Activated CD4-positive, alpha-beta T cell treated with anti-CD3 and anti-CD28 coated beads, Interleukin-2, amount 50 U/mL, for 16 hours (primary cell): ENCODE data around the gene CGNL1.

Experiments used
- DNase-seq: peaks from one replicate; pipeline ENCODE4 v3.0.0-alpha.2; 2020

The CGNL1 gene

DNA sequence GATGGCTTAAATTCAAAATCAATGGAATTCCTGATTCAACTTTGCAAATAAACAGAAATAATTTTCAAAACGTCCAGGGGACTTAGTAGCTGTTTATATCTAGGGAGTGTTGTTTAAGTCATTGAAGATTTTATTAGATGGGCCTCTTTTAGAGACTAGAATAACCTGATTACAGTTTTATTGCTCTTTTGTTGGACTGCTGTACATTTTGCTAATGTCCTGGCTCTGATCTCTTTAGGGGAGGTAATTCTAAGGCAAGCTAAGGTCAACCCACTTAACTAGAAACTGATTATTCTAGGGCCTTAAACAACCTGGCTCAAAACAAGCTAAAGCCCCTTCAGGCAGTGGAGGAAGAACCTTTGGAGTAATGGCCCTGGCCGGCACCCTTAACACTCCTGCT is 153.4 kb downstream of the CGNL1 start:
- DNase-seq = no peak

- no peak for DNase-seq
These were observed 156.6 kb downstream of the CGNL1 start for GRCh38 chr15:57532731-57533447.

- DNase-seq = no peak
These were observed 157.1 kb downstream of the CGNL1 start for GRCh38 chr15:57533448-57533799.

- DNase-seq = no peak
These were observed 158.0 kb downstream of the CGNL1 start for GRCh38 chr15:57534281-57534680.

- DNase-seq = no peak
These were observed 160.8 kb downstream of the CGNL1 start for GRCh38 chr15:57537072-57537471.

DNA sequence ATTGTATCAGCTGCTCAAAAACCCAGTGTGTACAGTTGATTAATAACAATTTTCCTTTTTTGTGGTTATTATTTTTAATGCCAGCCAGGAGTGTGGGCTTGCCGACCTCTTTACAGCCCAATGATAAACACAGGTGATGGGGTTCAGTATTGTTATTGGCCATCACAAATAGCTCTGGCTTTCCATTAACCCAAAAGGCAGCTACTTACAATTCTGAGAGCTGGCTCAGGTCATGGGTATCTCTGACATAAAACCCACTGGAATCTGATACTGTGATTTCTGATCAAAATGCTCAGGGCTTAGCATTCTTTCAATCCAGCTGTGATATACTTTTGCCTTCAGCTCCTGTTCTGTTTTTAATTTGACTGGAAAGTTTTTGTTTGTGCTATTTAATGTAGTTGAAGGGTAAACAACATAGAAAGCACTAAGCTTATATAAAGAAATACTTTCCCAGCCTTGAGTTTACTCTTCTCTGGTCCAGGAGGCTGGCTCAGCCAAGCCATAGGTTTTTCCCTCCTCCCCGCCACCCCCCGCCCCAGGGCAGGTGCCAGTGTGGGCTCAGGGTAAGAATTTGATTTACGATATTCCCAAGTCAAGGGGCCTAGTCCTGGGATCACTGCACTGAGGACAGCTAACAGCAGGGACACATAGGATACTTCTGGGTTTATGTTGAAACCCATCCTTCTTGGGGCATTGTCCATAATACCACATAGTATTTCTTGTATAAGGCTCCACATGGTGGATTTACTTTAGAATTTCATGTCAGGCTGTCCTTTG is 161.4 kb downstream of the CGNL1 start:
- no peak for DNase-seq

DNA sequence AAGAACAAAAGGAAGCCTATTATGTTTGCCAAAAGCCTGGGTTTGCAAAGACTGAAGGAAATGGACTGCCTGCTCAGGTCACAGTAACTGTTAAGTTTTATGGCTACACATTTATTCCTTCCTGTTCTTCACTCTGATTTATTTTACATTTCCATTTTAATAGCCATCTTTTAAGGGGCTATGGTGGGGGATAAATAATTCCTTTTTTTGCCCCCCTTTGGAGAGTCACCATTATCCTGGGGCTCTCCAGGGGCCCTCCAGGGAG is 161.9 kb downstream of the CGNL1 start:
- DNase-seq = no peak

DNA sequence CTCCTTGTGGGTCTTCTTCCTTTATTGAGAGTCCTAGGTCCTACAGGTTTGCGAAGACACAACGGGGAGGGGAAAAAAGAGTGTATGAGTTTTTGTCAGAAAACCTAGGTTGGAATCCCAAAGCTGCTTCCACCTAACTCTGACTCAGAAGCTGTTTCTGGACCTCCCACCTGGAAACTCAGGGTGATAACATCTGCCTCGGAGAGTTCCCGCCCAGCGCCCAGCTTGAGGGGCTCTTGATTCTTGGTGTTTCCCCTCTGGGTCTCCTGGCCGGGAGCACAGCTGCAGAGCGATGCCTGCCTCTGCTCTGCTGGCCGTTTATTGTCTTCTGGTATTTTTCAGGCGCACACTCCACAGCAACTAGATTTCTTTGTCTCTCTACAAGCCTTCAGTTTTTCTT is 162.5 kb downstream of the CGNL1 start:
- DNase-seq = no peak

DNA sequence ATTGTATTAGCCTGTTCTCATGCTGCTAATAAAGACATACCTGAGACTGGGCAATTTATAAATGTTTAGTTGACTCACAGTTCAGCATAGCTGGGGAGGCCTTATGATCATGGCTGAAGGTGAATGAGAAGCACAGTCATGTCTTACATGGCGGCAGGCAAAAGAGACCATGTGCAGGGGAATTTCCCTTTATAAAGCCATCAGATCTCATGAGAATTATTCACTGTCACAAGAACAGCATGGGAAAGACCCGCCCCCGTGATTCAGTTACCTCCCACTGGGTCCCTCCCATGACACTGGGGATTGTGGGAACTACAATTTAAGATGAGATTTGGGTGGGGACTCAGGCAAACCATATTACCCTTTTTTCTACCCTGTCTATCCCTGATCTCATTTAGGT is 163.9 kb downstream of the CGNL1 start:
- DNase-seq = no peak

DNA sequence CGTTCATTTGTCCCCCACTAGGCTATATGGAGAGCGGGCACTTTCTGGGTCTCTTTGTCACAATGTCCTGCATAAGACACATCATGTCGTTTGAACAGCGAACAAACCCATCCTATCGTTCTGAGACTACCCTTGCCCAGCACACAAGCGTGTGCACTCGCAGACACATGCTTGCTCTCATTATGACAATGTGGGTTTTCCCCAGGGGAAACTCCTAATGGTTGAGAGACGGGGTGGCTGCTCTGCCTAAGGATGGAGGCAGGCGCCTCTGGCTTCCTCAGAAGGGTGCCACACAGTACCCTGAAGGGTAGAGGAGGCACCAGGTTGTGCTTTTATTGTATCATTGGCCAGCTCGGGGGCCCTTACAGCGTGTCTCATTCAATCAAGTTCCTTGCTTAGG is 164.4 kb downstream of the CGNL1 start:
- DNase-seq = peak; percentile 70

DNA sequence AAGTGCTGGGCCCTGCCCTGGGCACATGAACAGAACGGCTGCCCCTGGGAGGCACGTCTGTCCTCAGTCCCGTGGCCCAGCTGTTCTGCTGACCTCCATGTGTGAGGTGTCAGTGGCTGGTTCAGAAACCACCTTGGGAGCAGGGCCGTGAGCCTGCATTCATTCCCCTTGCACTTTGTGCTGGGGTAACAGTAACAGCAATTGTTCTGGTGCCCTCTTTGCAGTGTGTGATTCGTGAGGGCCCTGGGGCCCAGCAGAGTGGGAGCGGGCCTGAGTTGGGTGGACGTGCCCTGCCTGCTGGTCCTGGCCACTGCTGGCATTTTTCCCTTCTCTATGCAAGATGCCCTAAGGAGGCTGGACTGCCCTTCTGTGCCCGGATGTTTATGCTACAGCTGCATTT is 165.0 kb downstream of the CGNL1 start:
- DNase-seq = no peak

DNA sequence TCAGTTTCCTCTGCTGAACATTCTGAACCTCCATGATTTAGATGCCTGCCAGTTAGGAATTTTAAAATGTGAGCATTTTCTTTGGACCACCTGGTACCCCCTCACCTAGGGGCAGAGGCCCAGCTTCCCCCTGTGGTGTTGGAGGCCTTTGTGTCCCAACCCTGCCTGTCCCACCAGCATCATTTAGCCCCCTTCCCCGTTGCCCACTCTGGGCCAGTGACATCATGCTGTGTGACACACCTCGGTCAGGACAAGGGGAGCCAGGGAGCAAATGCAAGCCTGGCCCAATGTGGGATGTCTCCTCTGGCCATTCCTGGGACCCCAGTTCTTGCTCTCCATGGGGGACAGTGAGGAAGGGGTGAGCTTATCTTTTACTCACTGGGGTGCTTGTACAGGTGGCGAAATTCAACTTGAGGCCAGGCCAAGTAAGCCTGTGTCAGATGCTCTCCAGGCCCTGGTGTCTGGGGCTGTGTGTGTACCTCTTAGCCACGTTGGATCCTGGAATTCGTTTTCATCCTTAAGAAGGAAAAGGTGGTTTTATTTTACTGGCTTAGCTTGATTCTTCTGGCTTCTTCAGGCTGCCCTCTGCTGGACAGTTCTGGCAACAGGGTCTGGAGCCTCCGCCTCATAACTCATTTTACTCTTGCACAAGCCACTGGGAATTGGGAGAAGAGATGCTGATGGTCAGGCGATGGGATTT is 165.7 kb downstream of the CGNL1 start:
- peak; percentile 33 for DNase-seq

- no peak for DNase-seq
These were observed 166.2 kb downstream of the CGNL1 start for GRCh38 chr15:57542505-57542817.

DNA sequence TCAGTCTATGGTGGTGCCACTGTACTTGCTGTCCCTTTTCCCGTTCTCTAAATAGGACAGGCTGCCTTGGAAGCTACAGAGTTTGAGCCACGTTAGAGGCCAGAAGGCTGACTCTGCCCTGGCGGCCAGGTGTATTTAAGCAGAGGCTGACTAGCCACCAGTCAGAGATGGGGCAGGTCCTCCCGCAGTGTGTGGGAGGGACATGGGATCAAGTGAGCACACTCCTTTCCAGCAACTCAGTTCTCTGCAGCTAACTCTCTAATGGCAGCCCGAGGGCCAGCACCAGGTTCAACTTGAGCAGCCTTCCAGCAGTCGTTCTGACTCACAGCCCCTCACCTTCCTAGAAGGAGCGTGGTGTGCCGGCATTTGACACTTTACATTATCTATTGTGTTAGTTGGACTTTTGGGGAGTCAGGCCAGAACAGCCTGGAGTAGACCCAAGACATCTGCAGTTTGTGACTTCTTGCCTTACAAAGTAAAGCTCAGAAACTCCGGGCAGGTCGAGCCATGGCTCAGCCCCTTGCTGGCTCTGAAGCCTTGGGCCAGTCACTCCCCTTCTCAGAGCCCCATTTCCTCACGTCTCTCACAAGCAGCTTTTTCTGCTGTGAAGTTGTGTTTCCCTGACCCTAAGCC is 168.7 kb downstream of the CGNL1 start:
- no peak for DNase-seq

- no peak for DNase-seq
These were observed 169.7 kb downstream of the CGNL1 start for GRCh38 chr15:57545995-57546394.

DNA sequence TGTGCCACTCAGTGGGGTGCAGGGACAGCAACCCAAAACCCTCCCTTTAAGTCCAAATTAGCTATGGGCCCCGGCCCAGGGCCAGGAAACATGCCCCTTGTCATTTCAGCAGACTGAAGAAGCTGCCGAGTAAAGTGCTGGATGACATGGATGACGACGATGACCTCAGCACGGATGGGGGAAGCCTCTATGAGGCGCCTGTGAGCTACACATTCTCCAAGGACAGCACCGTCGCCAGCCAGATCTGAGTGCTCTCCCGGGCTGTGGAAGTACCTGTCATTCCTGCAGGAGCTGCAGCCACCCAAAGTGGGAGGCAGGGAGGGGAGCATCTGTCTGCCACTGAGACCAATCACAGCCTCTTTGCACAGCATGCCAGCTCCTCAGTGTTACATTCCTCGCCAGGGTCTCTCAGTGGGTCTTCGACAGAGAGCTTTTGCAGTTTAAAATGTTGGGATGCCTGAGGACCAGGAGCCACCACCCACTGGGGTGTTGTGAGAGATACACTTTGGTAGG is 171.0 kb downstream of the CGNL1 start:
- DNase-seq = no peak

DNA sequence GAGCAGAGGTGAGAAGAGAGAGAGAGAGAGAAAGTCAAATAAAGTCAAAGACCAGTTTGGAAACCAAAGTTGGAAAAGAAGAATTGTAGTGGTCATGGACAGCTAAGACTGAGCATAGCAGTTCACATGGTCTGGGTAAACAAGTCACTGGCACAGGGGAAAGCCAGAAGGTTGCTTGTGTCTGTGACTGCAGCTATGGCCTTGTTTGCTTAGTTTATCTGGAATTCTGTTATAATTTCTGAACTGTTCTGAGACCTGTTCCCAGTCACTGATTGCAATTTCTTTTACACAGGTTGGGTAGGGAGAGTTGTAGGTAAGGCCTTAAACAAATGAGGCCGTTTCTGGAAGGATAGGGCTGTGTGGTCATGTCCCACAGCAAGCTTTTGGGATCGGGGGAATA is 172.0 kb downstream of the CGNL1 start:
- no peak for DNase-seq

- DNase-seq = no peak
These were observed 172.5 kb downstream of the CGNL1 start for GRCh38 chr15:57548835-57549234.

DNA sequence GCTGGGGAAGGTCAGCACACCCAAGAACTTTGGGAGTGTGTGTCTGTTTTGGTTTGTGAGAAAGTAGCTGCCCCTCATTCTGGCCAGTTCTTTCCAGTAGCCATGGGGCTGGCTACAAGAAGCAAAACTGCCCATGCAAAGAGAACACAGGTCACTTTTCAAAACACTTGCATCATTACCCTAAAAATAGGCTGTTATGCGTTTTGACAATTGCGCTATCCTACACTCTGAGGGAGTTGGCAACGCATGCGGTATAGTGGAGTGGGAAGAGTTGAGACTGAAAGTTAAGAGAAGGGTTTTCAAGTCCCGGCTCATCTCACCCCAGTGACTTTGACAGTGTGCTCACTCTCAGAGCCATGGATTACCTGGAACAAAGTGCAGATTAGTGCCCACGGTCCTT is 173.6 kb downstream of the CGNL1 start:
- DNase-seq = no peak

DNA sequence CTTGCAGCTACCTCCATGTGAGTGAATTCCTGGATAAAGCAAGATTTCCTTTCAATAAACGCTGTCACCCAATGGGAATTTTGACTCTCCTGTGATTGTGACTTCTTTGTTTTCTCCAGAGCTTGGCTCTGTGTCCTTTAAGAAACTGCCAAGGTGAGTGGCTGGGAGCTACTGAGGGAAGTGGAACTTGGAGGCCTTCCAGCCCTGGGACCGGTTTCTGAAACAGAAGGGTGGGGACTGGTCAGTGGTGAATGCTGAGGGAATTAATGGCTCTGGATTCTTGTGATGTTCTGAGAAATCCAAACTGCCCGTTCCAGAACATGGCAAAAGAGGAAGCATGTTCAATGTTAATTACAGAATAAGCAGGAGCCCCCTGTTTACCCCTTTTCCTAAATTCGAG is 174.3 kb downstream of the CGNL1 start:
- DNase-seq = no peak

GRCh38 chr15:57551715-57552677 is 175.7 kb downstream of the CGNL1 start:
- no peak for DNase-seq

DNA sequence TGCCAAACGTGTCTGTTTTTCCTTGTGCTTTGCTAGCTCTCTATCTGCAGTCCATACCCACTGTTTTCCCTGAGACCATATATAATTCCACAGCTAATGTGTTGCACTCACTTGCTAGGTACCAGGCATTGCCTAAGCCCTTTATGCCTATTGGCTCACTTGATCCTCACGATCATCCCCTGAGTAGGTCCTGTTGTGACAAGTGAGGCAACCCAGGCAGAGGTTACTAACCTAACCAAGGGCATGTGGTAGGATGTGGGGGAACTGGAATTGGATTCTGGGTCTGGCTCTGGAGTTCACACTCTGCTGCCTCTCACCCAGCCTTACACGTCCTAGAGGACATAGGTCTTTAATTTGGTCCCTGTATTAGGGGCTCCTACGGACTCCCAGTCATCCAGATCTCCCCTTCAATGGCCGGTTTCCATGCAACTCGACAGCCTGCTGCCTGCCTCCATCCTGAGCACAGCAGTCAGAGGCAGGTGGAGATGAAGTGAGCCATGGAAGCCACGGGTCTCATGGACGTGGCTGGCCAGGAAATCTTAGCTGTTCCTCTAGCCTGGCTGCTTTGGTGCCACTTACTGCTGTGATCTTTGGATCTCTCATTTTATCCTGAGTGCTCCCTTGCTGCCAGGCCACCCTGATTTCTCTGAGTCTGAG is 176.5 kb downstream of the CGNL1 start:
- DNase-seq = no peak
